Measurements from ENCODE around the gene GLCCI1.
"Not testable (repeated sequence)": the region's sequence is repeated elsewhere in the genome, so short reads cannot be mapped to it uniquely, and the experiment has no call there.

Gene GLCCI1

GRCh38 chr7:8040768-8041369, 72.3 kb downstream of the GLCCI1 start:
- DNase-seq = no peak
- WGBS (ENCODE audit: insufficient coverage) = 80% methylated on average over 2 of the region's 3 CpGs

GRCh38 chr7:8042796-8043535, 74.4 kb downstream of the GLCCI1 start:
- CTCF ChIA-PET = interaction anchor here (0.7 kb wide), 1 partner anchor 9 kb away, joined by 3 read pairs; no protein-coding TSS in a partner anchor
- Histone ChIP-seq H3K4me3 (ENCODE audit: control insufficient read depth in 1 of 7, extremely low read depth in 1 of 7, insufficient read depth in 4 of 7, low read depth in 2 of 7, low read length in 6 of 7) (no peak overlapping the region), H3K27ac (ENCODE audit: insufficient read depth in 1 of 2, low read depth in 1 of 2, low read length in 2 of 2, poor library complexity in 1 of 2, severe bottlenecking in 2 of 2) (no peak overlapping the region), H3K4me1 (ENCODE audit: control extremely low read depth in 1 of 4, control insufficient read depth in 4 of 4, insufficient read depth in 4 of 4, low read length in 3 of 4) (no peaks in the 10 kb centered on the region), H3K27me3 (replicated peaks in 2 of 5; ENCODE audit: control insufficient read depth in 4 of 5, insufficient read depth in 5 of 5, low read length in 4 of 5) (no peaks in the 10 kb centered on the region), H3K9me3 (ENCODE audit: control extremely low read depth in 1 of 5, control insufficient read depth in 4 of 5, insufficient read depth in 2 of 5, low read depth in 1 of 5, low read length in 4 of 5) (no peaks in the 10 kb centered on the region), H3K36me3 (ENCODE audit: control insufficient read depth in 4 of 4, insufficient read depth in 4 of 4, low read length in 3 of 4) (peaks cover 0 to 4% (median 3%) of the 10 kb centered on the region in 4 experiments)
- 100% methylated on average over 2 of the region's 3 CpGs for WGBS (ENCODE audit: insufficient coverage)
- POLR2A ChIA-PET = no interaction called here
- DNase-seq = no peak

More at GRCh38 chr7:8040768-8041369, 72.3 kb downstream of the GLCCI1 start:
- H3K27me3 ChIP-seq (replicated peaks in 2 of 5; ENCODE audit: control insufficient read depth in 4 of 5, insufficient read depth in 5 of 5, low read length in 4 of 5) = no peaks in the 10 kb centered on the region
- peaks cover 0 to 8% (median 3%) of the 10 kb centered on the region in 4 experiments for H3K36me3 ChIP-seq (ENCODE audit: control insufficient read depth in 4 of 4, insufficient read depth in 4 of 4, low read length in 3 of 4)
- CTCF ChIA-PET = no interaction called here
- H3K4me1 ChIP-seq (ENCODE audit: control extremely low read depth in 1 of 4, control insufficient read depth in 4 of 4, insufficient read depth in 4 of 4, low read length in 3 of 4) = no peaks in the 10 kb centered on the region
- H3K27ac ChIP-seq (ENCODE audit: insufficient read depth in 1 of 2, low read depth in 1 of 2, low read length in 2 of 2, poor library complexity in 1 of 2, severe bottlenecking in 2 of 2) = no peak overlapping the region
- POLR2A ChIA-PET = no interaction called here
- H3K9me3 ChIP-seq (ENCODE audit: control extremely low read depth in 1 of 5, control insufficient read depth in 4 of 5, insufficient read depth in 2 of 5, low read depth in 1 of 5, low read length in 4 of 5) = peaks cover 0 to 8% (median 0%) of the 10 kb centered on the region in 5 experiments
- no peak overlapping the region for H3K4me3 ChIP-seq (ENCODE audit: control insufficient read depth in 1 of 7, extremely low read depth in 1 of 7, insufficient read depth in 4 of 7, low read depth in 2 of 7, low read length in 6 of 7)

GRCh38 chr7:8044761-8045430, 76.3 kb downstream of the GLCCI1 start:
- Histone ChIP-seq H3K4me1 (ENCODE audit: control extremely low read depth in 1 of 4, control insufficient read depth in 4 of 4, insufficient read depth in 4 of 4, low read length in 3 of 4) (no peaks in the 10 kb centered on the region), H3K4me3 (ENCODE audit: control insufficient read depth in 1 of 7, extremely low read depth in 1 of 7, insufficient read depth in 4 of 7, low read depth in 2 of 7, low read length in 6 of 7) (no peak overlapping the region), H3K36me3 (ENCODE audit: control insufficient read depth in 4 of 4, insufficient read depth in 4 of 4, low read length in 3 of 4) (peaks cover 2 to 4% (median 3%) of the 10 kb centered on the region in 4 experiments), H3K27ac (ENCODE audit: insufficient read depth in 1 of 2, low read depth in 1 of 2, low read length in 2 of 2, poor library complexity in 1 of 2, severe bottlenecking in 2 of 2) (no peak overlapping the region), H3K27me3 (replicated peaks in 2 of 5; ENCODE audit: control insufficient read depth in 4 of 5, insufficient read depth in 5 of 5, low read length in 4 of 5) (no peaks in the 10 kb centered on the region), H3K9me3 (ENCODE audit: control extremely low read depth in 1 of 5, control insufficient read depth in 4 of 5, insufficient read depth in 2 of 5, low read depth in 1 of 5, low read length in 4 of 5) (no peaks in the 10 kb centered on the region)
- no peak for DNase-seq
- WGBS (ENCODE audit: insufficient coverage) = 100% methylated on average over 2 of the region's 5 CpGs
- ChIA-PET POLR2A (no interaction called here), CTCF (no interaction called here)

- POLR2A ChIA-PET; H3K9me3 ChIP-seq (ENCODE audit: control extremely low read depth in 1 of 5, control insufficient read depth in 4 of 5, insufficient read depth in 2 of 5, low read depth in 1 of 5, low read length in 4 of 5); H3K4me3 ChIP-seq (ENCODE audit: control insufficient read depth in 1 of 7, extremely low read depth in 1 of 7, insufficient read depth in 4 of 7, low read depth in 2 of 7, low read length in 6 of 7); DNase-seq; H3K36me3 ChIP-seq (ENCODE audit: control insufficient read depth in 4 of 4, insufficient read depth in 4 of 4, low read length in 3 of 4); H3K4me1 ChIP-seq (ENCODE audit: control extremely low read depth in 1 of 4, control insufficient read depth in 4 of 4, insufficient read depth in 4 of 4, low read length in 3 of 4); H3K27me3 ChIP-seq (replicated peaks in 2 of 5; ENCODE audit: control insufficient read depth in 4 of 5, insufficient read depth in 5 of 5, low read length in 4 of 5); H3K27ac ChIP-seq (ENCODE audit: insufficient read depth in 1 of 2, low read depth in 1 of 2, low read length in 2 of 2, poor library complexity in 1 of 2, severe bottlenecking in 2 of 2): not testable (repeated sequence)
- CTCF ChIA-PET = interaction anchor here (1.8 kb wide), 1 partner anchor 12 kb away, joined by 4 read pairs; no protein-coding TSS in a partner anchor
Measured at GRCh38 chr7:8048067-8048466, 79.5 kb downstream of the GLCCI1 start.

GRCh38 chr7:8051373-8051772, 82.8 kb downstream of the GLCCI1 start:
- POLR2A ChIA-PET = no interaction called here
- Histone ChIP-seq H3K9me3 (ENCODE audit: control extremely low read depth in 1 of 5, control insufficient read depth in 4 of 5, insufficient read depth in 2 of 5, low read depth in 1 of 5, low read length in 4 of 5) (no peaks in the 10 kb centered on the region), H3K4me1 (ENCODE audit: control extremely low read depth in 1 of 4, control insufficient read depth in 4 of 4, insufficient read depth in 4 of 4, low read length in 3 of 4) (peaks cover 0 to 2% (median 0%) of the 10 kb centered on the region in 4 experiments), H3K27me3 (replicated peaks in 2 of 5; ENCODE audit: control insufficient read depth in 4 of 5, insufficient read depth in 5 of 5, low read length in 4 of 5) (no peaks in the 10 kb centered on the region), H3K4me3 (ENCODE audit: control insufficient read depth in 1 of 7, extremely low read depth in 1 of 7, insufficient read depth in 4 of 7, low read depth in 2 of 7, low read length in 6 of 7) (no peak overlapping the region), H3K27ac (ENCODE audit: insufficient read depth in 1 of 2, low read depth in 1 of 2, low read length in 2 of 2, poor library complexity in 1 of 2, severe bottlenecking in 2 of 2) (no peak overlapping the region), H3K36me3 (ENCODE audit: control insufficient read depth in 4 of 4, insufficient read depth in 4 of 4, low read length in 3 of 4) (peaks cover 5 to 8% (median 7%) of the 10 kb centered on the region in 4 experiments)
- no CpG with 5 or more reads among the region's 1 CpG for WGBS (ENCODE audit: insufficient coverage)
- no peak for DNase-seq
- CTCF ChIA-PET = interaction anchor here (1.3 to 1.5 kb wide), 2 partner anchors 9 to 16 kb away, joined by 3 to 4 read pairs; no protein-coding TSS in a partner anchor

GRCh38 chr7:8051998-8052397, 83.4 kb downstream of the GLCCI1 start:
- H3K27me3 ChIP-seq (replicated peaks in 2 of 5; ENCODE audit: control insufficient read depth in 4 of 5, insufficient read depth in 5 of 5, low read length in 4 of 5) = no peaks in the 10 kb centered on the region
- no peak overlapping the region for H3K4me3 ChIP-seq (ENCODE audit: control insufficient read depth in 1 of 7, extremely low read depth in 1 of 7, insufficient read depth in 4 of 7, low read depth in 2 of 7, low read length in 6 of 7)
- H3K9me3 ChIP-seq (ENCODE audit: control extremely low read depth in 1 of 5, control insufficient read depth in 4 of 5, insufficient read depth in 2 of 5, low read depth in 1 of 5, low read length in 4 of 5) = no peaks in the 10 kb centered on the region
- no peak overlapping the region for H3K27ac ChIP-seq (ENCODE audit: insufficient read depth in 1 of 2, low read depth in 1 of 2, low read length in 2 of 2, poor library complexity in 1 of 2, severe bottlenecking in 2 of 2)
- CTCF ChIA-PET = interaction anchor here (1.3 to 1.5 kb wide), 2 partner anchors 9 to 16 kb away, joined by 3 to 4 read pairs; no protein-coding TSS in a partner anchor
- POLR2A ChIA-PET = no interaction called here
- peaks cover 0 to 2% (median 0%) of the 10 kb centered on the region in 4 experiments for H3K4me1 ChIP-seq (ENCODE audit: control extremely low read depth in 1 of 4, control insufficient read depth in 4 of 4, insufficient read depth in 4 of 4, low read length in 3 of 4)
- no CpG with 5 or more reads among the region's 1 CpG for WGBS (ENCODE audit: insufficient coverage)
- no peak for DNase-seq
- peaks cover 5 to 13% (median 9%) of the 10 kb centered on the region in 4 experiments for H3K36me3 ChIP-seq (ENCODE audit: control insufficient read depth in 4 of 4, insufficient read depth in 4 of 4, low read length in 3 of 4)

GRCh38 chr7:8052824-8053223, 84.2 kb downstream of the GLCCI1 start:
- H3K9me3 ChIP-seq (ENCODE audit: control extremely low read depth in 1 of 5, control insufficient read depth in 4 of 5, insufficient read depth in 2 of 5, low read depth in 1 of 5, low read length in 4 of 5) = no peaks in the 10 kb centered on the region
- no peak overlapping the region for H3K4me3 ChIP-seq (ENCODE audit: control insufficient read depth in 1 of 7, extremely low read depth in 1 of 7, insufficient read depth in 4 of 7, low read depth in 2 of 7, low read length in 6 of 7)
- H3K27ac ChIP-seq (ENCODE audit: insufficient read depth in 1 of 2, low read depth in 1 of 2, low read length in 2 of 2, poor library complexity in 1 of 2, severe bottlenecking in 2 of 2) = no peak overlapping the region
- ChIA-PET CTCF (no interaction called here), POLR2A (no interaction called here)
- no peak for DNase-seq
- H3K4me1 ChIP-seq (ENCODE audit: control extremely low read depth in 1 of 4, control insufficient read depth in 4 of 4, insufficient read depth in 4 of 4, low read length in 3 of 4) = peaks cover 0 to 2% (median 0%) of the 10 kb centered on the region in 4 experiments
- H3K27me3 ChIP-seq (replicated peaks in 2 of 5; ENCODE audit: control insufficient read depth in 4 of 5, insufficient read depth in 5 of 5, low read length in 4 of 5) = no peaks in the 10 kb centered on the region
- H3K36me3 ChIP-seq (ENCODE audit: control insufficient read depth in 4 of 4, insufficient read depth in 4 of 4, low read length in 3 of 4) = peaks cover 5 to 18% (median 12%) of the 10 kb centered on the region in 4 experiments
